NCI-H1092 (cell line): ENCODE data around the gene SLC38A10.
A peak's percentile ranks its signal among the peaks of the same experiment; 100 is the strongest.

Source experiments
- DNase-seq: peaks from one replicate; lab custom pipeline; 2025; lab: John Stamatoyannopoulos, UW

Gene SLC38A10

DNA sequence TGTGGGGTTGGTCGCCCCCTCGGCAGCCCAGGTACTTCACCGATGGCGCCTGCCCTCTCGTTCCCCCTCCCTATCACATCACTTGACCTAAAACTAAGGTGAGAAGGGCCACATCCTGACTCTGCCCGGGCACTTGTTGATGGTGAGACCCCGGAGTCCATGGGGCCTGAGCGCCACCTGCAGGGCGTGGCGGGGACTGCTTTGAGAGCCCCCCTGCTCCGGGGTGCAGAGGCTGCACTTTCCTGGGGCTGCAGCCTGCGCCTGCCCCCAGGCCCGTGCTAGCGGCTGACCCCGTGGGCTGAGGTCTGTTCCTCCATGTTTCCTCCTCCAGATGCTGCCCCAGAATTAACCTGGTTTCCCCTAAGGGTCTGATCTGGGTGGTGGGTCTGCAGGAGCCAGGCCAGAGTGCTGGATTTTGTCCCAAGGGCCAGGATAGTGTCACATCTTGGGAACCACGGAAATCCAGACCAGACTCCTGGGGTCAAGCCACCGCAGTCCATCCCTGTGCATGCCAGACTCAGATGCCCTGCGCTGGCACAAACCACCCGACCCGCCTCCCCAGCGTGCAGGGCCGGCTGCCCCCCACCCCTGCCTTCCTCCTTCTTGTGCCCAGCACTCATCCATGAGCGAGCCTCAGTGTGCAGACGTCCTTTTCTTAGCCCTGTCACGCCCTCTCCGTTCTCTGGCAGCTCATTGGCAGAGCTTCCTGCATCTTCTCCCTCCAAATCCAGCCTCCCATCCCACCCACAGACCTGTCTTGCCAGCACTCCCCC lies 53.3 kb downstream of the SLC38A10 start:
- no peak for DNase-seq

DNA sequence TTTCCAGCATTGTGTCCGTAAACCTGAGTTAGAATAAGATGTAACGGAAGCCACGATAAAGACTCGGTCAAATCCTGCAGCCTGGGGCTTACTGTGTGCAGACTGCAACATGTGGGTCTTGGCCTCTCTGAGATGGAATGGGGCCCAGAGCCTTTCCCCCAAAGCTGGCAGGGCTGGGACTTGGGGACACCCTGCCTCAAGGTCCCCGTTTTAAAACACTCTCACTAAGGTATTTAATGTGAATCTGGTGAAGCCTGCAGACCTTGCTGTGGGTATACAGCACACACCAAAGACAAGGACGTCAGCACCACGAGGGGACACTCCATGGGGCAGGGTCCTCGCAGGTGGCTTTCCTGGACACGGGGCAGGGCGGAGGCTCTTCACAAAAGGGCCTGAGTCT lies 53.9 kb downstream of the SLC38A10 start:
- no peak for DNase-seq

DNA sequence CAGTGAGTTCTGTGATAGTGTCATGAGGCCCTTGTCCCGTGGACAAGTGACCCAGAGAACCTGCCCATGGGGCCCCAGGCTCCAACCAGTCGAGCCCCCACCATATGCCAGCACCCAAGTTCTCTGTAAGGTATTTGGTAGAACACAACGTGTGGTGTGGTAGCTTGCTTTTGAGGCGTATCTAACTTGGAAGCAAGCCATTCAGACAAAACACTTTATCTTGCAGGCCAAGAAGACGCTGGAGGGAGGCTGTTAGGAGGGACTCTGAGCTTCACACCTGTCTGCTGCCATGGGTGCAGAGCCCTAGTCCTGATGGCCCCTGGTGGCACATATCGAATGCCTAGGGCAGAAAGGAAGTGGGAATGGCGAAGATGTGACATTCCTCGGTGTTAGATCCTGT lies 54.3 kb downstream of the SLC38A10 start:
- no peak for DNase-seq

DNA sequence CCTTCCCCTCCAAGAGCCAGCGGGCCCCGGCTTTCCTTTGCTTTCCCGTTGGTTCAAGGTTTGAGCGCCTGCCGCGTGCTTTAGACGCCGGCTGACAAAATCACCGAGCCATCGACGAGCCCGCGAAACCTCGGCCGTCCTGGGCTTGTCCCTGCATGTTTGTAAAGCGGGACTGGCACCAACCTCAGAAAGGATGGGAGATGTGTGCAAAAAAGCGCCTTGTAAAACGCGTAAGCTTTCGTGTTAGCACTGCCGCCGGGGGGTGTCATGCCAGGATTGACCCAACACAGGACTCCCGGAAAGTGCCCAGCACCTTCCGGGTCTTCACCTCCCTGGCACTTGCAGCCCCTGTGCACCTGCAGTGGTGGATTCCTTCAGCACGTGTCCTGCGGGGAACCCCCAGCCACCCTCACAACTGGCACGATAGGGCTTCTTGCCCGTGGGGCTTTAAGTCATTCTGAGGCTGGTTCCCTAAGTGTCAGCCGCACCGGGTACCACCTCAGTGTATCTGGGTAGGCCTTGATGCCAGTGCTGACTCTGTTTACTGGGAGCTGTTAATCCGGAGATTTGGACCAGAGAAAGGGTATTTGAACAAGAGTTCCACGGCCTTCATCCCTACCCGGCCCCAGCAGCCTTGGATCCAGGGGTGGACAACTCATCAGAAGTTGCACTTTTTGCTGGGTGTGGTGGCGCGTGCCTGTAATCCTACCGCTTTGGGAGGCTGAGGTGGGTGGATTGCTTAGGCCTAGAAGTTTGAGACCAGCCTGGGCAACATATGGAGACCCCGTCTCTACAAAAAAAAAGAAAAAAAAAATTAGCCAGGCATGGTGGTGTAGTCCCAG lies 55.2 kb downstream of the SLC38A10 start:
- no peak for DNase-seq

DNA sequence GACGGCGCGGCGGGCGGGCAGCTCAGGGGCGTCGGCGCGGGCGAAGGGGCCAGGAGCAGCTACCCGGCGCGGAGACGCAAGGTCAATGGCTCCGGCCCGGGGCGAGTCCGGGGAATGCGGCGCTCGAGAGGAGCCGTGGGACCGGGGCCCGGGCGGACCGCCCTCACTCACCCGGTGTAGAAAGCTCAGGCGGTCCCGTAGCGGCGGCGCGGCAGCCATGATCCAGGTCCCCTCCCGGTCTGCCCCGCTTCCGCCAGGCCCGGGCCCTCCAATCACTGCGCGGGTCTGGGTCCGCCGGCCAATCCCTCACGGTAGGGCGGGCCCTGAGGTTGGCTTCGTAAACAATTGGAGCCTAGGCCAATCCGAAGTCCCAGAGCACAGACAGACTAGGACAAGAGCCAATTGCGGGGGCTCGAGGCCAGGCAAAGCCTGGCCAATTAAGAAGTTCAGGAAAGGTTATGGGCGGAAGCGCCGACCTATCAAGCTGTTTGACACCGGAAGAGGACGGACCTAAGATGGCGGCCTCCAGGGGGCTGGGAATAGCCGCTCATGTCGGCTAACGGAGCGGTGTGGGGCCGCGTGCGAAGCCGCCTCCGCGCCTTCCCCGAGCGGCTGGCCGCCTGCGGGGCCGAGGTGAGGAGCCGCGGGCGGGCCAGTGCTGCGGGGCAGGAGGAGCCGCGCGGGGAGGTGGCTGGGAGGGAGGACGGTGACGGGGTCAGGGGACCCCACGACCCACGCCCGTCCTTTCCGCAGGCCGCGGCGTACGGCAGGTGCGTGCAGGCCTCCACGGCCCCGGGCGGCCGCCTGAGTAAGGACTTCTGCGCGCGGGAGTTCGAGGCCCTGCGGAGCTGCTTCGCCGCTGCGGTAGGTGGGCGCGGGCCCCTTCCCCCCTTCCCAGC lies 56.0 kb downstream of the SLC38A10 start, which contains the start of the genes NDUFAF8 and TEPSIN:
Gene NDUFAF8 (plus strand): TSS at position 504 of the 899 bp plus-strand sequence. CDS start 46 bp downstream, at position 550.
Gene TEPSIN (minus strand): TSS at position 241 of the 899 bp plus-strand sequence. CDS start 22 bp downstream, at position 219.
- DNase-seq, result peak; percentile 99

DNA sequence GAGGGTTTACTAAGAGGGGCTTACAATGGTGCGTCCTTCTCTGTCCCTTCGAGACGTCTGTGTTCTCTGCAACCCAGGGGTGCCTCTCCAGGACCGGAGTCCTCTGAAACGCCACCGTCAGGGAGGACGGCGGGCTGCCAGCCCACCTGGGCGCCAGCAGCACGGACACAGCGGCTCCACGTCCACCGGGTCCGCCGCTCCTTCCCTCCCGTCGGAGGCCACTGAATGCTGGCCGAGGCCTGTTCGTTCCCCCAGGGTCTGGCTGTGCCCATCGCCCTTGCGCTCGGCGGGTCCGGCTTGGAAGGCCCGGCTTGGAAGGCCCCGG lies 56.7 kb downstream of the SLC38A10 start:
- DNase-seq, result no peak

DNA sequence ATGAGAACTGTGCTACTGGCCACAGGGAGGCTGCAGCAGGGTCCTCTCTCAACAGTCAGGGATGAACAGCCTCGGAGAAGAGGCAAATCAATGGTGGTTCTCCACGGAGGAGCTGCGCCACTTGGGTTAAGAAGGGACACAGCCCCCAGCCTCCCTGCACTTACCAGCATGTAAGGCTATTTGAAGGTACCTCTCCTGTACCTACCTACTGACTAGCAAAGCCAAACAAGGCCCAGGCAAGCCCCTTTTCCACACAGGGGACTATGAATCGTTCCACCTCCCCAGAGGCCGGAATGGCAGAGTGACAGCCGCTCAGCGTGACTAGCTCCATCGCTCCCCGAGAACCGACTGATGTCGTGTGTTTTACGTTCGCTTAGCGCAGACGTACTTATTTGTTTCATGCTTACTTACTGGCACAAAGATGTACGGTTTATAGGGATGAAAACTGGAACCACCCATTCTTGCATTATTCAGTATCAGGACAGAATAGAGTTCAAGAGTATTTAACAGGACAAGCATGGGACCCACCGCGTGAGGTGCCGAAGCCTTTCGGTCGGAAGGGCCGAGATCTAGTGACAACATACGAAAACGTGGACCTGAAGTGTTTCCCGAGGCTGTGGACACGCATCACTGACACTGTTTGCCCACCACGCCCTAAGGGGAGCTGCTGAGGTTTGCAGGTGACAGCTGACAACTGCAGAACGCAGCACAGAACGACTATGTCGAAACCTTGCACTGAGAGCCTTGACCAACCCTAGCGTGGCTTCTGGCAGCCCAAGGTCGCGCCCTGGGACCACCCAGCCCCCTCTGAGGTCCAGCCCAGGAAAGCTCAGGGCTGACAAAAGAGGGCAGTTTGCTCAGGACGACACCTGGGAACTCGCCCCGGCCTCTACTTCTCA lies 57.3 kb downstream of the SLC38A10 start:
- DNase-seq, result no peak

DNA sequence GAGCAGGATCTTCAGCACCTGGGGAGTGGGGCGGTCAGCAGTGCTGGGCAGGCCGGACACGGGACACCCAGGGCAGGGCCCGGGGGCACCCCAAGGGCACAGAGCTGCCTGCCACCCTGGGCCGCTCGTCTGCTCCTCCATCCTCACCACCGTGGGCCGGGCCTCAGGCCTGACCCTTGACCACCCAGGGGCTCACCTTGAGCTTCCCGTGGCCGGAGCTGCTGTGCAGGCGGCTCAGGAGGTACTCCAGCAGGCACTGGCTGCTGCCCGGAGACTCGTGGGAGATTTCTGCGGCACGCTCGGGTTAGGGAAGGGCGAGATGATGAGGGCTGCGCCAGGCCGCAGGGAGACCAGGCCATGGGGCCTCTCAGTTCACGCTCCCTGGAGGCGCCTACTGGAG lies 58.3 kb downstream of the SLC38A10 start:
- no peak for DNase-seq

DNA sequence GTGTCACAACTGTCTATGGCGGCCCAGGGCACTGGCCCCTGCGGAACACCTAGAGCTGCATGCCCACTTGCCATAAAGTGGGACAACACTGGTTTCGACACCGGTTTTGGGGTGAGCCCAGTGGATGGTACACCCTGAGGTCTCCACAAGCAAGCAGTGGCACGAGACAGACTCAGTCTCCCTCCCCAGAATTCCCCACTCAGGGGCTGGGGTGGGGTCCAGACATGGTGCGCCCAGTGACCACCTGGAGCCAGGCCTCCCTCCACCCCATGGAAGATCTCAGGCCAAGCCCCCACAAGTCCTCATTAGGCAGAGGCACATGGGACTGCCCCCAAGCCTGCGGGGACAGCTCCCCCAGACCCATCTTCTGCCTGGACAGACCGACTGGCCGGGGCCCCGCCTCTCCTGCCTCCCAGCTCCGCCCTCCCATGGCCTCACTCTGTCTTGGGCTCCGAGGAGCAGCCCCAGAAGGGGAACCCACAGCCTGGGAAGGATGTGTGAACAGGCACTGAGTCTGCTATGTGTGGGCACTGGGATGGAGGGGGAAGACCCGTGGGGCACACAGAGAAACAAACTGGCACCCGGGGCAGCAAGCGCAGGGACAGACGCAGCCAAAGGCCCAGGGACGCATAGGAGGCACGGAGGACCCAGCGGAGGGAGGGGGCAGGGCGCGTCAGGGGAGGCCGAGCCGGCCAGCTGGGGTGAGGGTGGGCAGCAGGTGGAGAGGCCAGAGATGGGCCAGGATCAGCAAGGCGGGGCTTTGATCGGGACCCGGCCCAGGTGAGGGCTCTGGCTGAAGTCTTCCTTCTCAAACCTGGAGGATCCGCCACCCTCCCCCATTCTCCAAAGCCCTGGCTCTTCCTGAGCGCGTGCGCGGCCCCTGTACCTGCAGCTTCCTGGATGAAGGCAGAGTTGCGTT lies 59.0 kb downstream of the SLC38A10 start:
- DNase-seq, result no peak

DNA sequence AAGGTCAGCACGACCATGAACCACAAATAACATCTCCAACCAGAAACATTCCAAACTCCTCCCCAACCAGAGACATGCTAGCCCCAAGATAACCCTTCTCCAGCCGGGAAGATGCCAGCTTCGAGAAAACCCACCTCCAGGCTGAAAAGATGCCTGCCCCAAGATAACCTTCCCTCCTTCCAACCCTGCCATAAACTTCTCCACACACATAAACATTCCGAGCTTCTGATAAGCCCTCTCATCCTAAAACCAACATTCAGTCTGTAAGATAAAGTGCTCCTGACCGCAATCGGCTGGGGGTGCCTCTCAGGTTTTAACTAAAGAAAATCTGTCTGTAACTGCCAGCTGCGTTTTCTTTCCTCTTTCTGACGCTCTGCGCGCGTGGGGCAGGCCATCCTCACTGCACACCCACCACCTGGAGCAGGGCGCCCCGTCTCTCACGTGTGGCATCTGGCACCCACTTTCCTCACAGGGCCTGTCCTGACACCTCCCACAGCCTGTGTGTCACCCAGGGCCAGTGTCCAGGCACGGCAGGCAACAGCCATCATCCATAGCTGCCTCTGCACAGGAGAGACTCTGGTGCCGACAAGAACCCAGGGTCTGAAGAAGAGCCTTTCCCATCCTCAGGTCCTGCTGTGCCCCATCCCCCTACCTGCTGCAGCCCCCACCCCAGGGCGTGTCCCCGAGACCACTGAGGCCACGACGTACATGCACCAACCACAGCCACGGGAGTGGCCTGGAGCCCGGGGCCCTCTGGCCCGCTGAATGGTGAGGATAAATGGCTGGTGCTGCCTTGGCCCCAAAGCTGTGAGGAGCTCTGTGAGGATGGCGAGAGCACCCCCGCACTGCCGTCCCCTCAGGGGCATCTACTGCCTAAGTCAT lies 59.9 kb downstream of the SLC38A10 start:
- DNase-seq, result no peak

DNA sequence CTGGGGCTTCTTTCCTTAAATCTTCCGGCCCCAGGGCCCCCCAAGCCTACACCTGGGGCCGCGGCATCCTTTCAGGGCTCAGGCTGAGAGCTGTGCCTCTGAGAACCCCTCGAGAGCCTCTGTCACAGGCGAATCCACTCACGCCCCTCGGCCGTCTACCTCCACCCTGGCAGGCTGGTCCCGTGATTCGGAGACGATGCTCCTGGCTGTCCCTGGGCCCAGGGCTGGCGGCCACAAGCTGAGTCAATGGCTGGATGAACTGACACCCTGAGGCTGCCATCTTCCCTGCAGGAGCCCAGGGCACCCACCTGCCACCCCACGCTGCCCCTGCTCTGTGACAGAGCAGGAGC lies 60.6 kb downstream of the SLC38A10 start:
- no peak for DNase-seq

DNA sequence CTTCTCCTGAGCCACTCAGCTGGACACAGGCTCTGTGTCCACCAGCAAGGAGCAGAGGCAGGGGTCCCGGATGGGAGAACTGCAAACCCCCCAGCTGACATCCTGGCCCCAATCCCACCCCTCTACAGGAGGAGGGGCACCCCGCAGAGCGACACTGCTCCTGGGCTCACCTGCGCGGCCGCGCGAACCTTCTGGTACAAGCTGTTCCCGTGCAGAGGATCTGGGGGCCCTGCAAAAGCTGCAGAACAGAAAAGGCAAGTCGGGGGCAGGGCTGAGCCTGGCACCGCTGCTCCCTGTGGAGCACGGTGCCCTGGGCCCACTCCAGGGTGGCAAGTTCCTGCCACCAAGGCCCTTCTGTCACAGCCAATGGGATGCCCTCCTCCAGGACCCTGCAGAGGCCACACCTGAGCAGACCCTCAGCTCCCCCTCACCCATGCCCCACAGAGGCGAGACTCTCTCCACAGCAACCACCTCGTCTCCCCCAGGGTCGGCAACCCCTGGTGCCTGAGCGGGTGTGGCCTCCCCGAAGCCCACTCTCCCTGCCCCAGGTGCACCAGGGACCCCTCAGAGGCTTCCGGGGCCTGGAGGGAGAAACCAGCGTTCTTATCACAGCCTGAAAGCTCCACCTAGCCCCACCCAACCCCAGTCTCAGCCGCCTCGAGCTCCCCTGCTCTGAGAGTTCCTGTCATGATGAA lies 61.1 kb downstream of the SLC38A10 start:
- DNase-seq, result no peak

DNA sequence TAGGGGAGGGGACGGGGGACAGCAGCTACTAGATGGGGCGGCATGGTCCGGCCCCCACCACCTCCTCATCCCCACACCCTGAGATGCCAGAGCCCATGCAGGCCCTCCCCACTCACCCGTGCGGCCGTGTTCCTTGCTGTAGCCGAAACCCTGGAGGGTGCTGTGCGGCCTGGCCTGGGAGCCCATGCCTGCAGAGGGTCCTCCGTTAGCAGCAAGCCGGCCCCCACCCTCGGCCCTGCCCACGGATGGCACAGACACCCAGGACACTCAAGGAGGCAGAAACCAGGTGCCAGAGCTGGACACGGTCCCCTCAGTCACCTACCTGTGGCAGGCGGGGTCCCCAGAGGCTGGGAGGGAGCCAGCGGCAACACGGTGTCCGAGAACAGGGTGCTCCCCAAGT lies 61.8 kb downstream of the SLC38A10 start:
- no peak for DNase-seq

DNA sequence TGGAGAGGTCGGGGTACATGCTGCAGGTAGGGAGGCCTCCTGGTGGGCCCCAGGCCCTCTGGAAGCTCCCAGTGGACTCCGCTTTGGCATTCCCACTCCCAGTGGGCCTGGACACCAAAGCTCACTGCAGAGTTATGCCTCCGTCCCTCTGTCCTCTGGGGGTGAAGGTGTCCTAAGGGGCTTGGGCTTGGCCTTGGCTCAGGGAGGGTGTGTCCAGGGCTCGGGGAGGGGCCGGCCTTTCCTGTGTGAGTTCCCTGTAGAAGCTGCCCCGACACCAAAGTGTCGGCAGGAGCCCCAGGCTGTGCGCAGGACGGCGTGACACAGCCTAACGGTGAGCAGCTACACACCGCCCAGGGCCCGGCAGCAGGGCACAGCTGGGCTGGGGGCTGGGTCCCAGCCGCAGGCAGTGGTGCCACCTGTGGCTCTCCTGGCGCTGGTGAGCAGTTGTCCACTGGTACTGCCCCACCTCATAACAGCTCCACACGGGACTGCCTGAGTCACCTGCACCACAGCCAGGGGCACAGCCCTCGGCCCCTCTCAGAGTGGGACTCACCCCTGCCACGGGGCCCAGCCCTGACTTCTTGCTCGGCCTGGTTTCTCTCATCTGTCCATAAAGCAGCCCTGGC lies 62.4 kb downstream of the SLC38A10 start:
- DNase-seq, result no peak

DNA sequence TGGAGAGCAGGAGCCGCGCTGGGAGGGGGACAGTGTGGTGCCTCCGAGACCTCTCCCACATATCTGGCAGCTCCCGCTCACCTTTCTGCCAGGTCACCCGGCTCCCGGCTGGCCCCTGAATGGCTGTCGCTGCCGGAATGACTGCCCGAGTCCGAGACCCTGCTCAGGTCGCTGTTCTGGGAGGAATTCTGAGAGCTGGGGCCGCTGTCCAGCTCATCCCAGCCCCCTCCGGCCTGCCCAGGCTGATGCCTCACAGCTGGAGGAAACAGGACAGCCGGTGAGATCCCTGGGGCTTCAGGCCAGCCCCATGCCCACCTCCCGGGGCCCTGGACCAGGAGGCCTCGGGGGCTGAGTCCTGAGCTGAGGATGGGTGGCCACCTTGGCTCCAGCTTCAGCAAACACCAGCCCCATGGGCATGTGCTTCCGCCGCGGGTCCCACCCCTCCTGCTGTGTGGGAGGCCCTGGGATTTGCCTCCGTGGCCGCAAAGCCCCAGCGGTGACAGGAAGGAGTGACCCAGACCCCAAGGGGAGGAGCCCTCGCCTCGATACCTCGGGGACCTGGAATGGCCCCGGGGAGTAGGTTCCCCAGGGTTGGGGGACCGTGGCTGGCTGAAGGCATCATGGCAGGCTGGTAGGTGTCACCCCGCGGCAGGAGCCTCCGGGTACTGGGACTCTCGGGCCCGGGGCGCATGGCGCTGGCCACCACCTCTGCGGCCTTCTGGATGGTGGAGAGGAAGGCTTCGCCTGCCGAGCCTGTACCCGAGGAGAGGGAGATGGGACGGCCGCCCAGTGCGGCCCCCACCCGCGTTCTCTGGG lies 63.1 kb downstream of the SLC38A10 start:
- DNase-seq, result no peak

DNA sequence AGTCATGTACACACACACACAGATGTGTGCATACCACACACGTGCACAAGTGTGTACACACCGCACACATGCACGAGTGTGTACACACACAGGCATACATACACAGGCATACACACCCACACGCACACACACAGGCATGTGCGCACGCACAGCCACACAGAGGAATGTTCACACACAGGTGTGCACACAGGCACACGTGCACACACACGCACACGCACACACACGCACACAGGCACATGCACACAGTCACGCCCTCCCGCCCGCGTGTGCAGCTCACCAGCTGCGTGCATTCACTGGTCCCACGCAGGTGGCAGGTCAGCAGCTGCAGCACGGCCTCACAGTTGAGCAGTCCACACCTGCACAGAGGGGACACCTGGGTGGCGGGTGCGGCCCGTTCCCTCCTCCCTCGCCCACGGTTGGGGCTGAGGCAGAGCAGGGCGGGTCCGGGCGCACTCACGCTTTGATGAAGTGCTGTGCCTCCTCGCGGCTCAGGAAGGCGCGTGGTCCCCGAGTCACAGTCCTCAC lies 63.9 kb downstream of the SLC38A10 start:
- DNase-seq, result no peak
